GM21367 (cell line): ENCODE results near the gene PARP11.

ENCODE experiments used
- ATAC-seq: cut with Tn5 transposase; IDR thresholded peaks from one replicate; pipeline ENCODE4 v1.9.1; 2021; ENCODE audit not compliant: unreplicated experiment

The PARP11 gene

DNA sequence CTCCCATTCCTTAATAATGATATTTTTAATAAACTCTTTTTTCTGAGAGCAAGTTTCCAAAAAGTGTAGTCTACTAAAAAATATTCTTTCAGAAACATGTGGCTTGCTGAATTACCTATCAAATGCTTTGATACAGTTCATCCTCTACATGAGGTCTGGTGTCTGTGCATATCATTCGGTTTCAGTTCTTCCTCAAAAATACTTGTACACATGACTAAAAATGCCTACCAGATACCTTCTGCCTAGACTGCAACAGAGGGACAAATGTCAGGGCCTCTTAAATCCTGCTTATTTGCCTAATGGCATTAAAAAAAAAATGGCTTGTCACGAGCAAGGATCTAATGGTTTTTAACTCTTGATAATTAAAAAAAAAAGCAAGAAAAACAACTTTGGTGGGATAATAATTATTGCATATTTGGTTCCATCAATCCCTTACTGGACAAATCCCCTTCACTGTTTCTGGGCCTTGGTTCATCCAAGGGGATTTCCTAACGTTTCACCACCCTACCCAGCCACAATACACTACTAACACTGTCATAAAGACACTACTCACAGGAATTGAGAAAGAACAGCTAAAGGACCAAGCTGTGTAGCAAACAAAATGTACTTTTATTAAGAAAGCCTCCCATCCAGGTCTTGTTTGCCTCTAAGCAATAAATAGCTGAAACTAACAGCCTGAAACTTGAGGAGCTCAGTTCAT lies 45.7 kb downstream of the PARP11 start:
- no peak for ATAC-seq

- no peak for ATAC-seq
These were observed 51.8 kb downstream of the PARP11 start for GRCh38 chr12:3821441-3821840.

GRCh38 chr12:3820122-3820521 lies 53.1 kb downstream of the PARP11 start:
- no peak for ATAC-seq

- ATAC-seq, result no peak
These were observed 56.9 kb downstream of the PARP11 start for GRCh38 chr12:3816266-3816665.

GRCh38 chr12:3815094-3815766 lies 58.0 kb downstream of the PARP11 start:
- ATAC-seq, result no peak

- ATAC-seq, result no peak
These were observed 62.7 kb downstream of the PARP11 start for GRCh38 chr12:3810540-3810939.

- no peak for ATAC-seq
These were observed 63.2 kb downstream of the PARP11 start for GRCh38 chr12:3810016-3810370.

- no peak for ATAC-seq
These were observed 63.7 kb downstream of the PARP11 start for GRCh38 chr12:3809357-3810015.

DNA sequence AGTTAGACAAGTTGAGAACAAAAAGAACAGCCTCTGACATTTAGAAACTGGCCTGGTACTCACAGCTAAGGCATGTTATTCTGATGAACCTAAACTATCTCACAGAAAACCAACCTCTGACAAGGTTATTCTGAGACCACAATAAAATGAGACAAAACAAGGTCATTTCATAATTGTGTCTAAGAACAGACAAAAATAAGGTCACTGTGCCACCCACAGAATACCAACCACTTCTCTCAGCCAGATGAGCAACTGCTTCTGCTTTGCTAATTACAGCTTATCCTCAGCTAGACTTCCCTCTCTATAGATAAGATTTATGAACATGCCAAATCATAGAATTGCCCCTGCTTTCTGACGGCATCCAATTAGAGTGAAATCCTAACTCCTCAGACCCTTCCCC lies 68.1 kb downstream of the PARP11 start:
- no peak for ATAC-seq

GRCh38 chr12:3803865-3804472 lies 69.2 kb downstream of the PARP11 start:
- no peak for ATAC-seq

- no peak for ATAC-seq
These were observed 70.5 kb downstream of the PARP11 start for GRCh38 chr12:3802721-3803120.

- no peak for ATAC-seq
These were observed 75.6 kb downstream of the PARP11 start for GRCh38 chr12:3797531-3798048.

- ATAC-seq, result no peak
These were observed 77.6 kb downstream of the PARP11 start for GRCh38 chr12:3795492-3796133.

DNA sequence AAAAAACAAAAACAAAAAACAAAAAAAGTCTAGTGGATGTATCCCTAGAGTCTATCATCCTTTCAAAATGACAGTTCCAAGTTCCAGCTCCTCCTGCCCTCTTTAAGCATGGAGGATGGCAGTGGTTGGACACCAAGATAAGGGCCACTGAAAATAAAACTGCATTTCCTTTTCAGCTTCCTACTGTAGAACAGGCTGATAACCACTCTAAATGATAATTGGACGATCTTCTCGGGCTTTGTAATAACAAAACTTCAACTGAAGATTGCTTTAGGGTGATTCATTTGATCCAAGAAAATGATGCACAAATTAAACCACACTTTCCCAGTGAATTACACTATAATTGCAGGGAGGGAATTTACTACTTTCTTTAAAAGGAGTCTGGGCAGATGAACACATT lies 78.1 kb downstream of the PARP11 start:
- no peak for ATAC-seq

GRCh38 chr12:3792623-3793288 lies 80.4 kb downstream of the PARP11 start:
- no peak for ATAC-seq

- ATAC-seq, result no peak
These were observed 81.8 kb downstream of the PARP11 start for GRCh38 chr12:3791256-3791874.

DNA sequence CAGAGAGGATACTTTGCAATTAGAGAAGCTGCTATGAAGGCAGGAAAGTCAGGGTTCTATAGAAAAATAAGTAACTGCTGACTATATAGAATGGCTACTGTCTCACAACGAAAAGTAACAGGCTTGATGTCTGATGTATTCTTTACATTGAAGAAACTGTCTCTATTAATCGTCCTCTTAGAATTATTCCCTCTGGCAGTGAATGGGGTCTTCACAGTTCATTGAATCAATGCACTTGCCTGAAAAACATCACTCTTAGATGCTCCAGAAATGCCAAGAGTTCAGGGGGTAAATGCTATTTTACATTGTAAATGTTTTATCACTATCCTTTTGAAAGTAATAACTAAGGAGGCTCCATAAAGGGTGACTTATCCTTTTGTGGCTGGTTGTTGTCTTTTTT lies 82.6 kb downstream of the PARP11 start:
- no peak for ATAC-seq

- ATAC-seq, result no peak
These were observed 83.4 kb downstream of the PARP11 start for GRCh38 chr12:3789838-3790237.

GRCh38 chr12:3777206-3777809 lies 95.9 kb downstream of the PARP11 start:
- ATAC-seq, result no peak
